OCI-LY3 (cell line): ENCODE data around the gene COLQ.

Source experiments
- EZH2phosphoT487 ChIP-seq: fragments of 200-600 bp; shearing (Covaris generic); IDR thresholded peaks from 2 replicates; pipeline ENCODE4 v1.6.1; 2018; ENCODE audit warnings: antibody characterized with exemption, mixed run types, low read depth
- TF ChIP-seq, protein P1 (sequence below): fragments of 200-600, 300-600 bp; sonication (generic); IDR thresholded peaks from 2 replicates; pipeline ENCODE4 v1.5.1; 2014; ENCODE audit warnings: antibody characterized with exemption, low read length, low read depth

DNA sequence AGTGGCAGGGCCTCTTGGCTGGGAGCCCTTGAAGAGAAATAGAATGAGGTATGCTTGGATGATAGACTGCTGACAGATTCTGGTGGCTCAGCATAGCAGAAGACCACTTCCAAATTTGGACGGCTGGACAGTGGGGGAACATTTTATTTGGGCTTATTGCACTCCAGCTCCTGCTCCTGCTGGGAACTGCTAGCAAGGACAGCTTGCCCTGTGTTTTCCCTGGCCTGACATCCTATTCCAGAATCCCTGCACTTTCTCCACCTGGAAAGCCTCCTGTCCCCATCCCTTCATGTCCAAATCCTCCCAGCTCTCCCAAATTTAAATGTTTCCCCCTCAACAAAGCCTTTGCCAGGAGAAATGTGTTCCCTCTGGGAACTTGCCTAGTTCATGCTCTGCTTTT, 9.8 kb upstream of the COLQ start:
- TF ChIP-seq, protein P1, sequence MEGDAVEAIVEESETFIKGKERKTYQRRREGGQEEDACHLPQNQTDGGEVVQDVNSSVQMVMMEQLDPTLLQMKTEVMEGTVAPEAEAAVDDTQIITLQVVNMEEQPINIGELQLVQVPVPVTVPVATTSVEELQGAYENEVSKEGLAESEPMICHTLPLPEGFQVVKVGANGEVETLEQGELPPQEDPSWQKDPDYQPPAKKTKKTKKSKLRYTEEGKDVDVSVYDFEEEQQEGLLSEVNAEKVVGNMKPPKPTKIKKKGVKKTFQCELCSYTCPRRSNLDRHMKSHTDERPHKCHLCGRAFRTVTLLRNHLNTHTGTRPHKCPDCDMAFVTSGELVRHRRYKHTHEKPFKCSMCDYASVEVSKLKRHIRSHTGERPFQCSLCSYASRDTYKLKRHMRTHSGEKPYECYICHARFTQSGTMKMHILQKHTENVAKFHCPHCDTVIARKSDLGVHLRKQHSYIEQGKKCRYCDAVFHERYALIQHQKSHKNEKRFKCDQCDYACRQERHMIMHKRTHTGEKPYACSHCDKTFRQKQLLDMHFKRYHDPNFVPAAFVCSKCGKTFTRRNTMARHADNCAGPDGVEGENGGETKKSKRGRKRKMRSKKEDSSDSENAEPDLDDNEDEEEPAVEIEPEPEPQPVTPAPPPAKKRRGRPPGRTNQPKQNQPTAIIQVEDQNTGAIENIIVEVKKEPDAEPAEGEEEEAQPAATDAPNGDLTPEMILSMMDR = no peak
- no peak for TF ChIP-seq EZH2phosphoT487
